Liver (tissue), 9 donors: ENCODE measurements around the gene MEGF6. TPM values are rescaled to one million over a fixed set of nuclear protein-coding genes. Genes with fewer than 3 reads are reported as not detected.

ENCODE experiments used
- DNase-seq: peaks from one replicate; pipeline ENCODE4 v3.0.0-alpha.2; 2017; ENCODE audit warnings: low spot score
- H3K27ac ChIP-seq, 2 donors: one replicate each; pipeline ENCODE4 v1.7.0; 2013; ENCODE audit warnings: inconsistent platforms in 2 of 2, low read length in 2 of 2, control low read depth in 1 of 2, low read depth in 1 of 2, mild to moderate bottlenecking in 1 of 2
- H3K27me3 ChIP-seq, 4 donors: one replicate each; pipeline versions ENCODE4 v1.6.1 to v1.7.0; 2013; ENCODE audit warnings: low read length in 3 of 4, inconsistent platforms in 1 of 4, mild to moderate bottlenecking in 1 of 4, moderate library complexity in 1 of 4; ENCODE audit not compliant: control insufficient read depth in 4 of 4, insufficient read depth in 4 of 4
- H3K36me3 ChIP-seq, 4 donors: one replicate each; pipeline versions ENCODE4 v1.6.1 to v1.7.0; 2013; ENCODE audit warnings: low read length in 3 of 4, mild to moderate bottlenecking in 3 of 4, low read depth in 1 of 4, moderate library complexity in 1 of 4; ENCODE audit not compliant: control insufficient read depth in 4 of 4, insufficient read depth in 3 of 4
- H3K4me1 ChIP-seq, 4 donors: one replicate each; pipeline versions ENCODE4 v1.6.1 to v1.7.0; 2013; ENCODE audit warnings: low read length in 3 of 4, mild to moderate bottlenecking in 3 of 4, moderate library complexity in 1 of 4; ENCODE audit not compliant: control insufficient read depth in 4 of 4, insufficient read depth in 4 of 4
- H3K4me3 ChIP-seq, 3 donors: one replicate each; pipeline versions ENCODE4 v1.6.1 to v1.7.0; 2013; ENCODE audit warnings: low read length in 3 of 3, control low read depth in 1 of 3, low read depth in 1 of 3, mild to moderate bottlenecking in 1 of 3
- H3K9ac ChIP-seq, 2 donors: one replicate each; pipeline ENCODE4 v1.7.0; 2013; ENCODE audit warnings: low read length in 2 of 2, mild to moderate bottlenecking in 2 of 2, moderate library complexity in 2 of 2, control low read depth in 1 of 2, low read depth in 1 of 2
- H3K9me3 ChIP-seq, 4 donors: one replicate each; pipeline versions ENCODE4 v1.6.1 to v1.7.0; 2013; ENCODE audit warnings: low read length in 3 of 4; ENCODE audit not compliant: control insufficient read depth in 4 of 4
- ATF3 ChIP-seq: IDR thresholded peaks from 2 replicates; pipeline ENCODE4 v1.6.1; 2016; ENCODE audit warnings: antibody characterized with exemption
- CTCF ChIP-seq: fragments of 150-350 bp; IDR thresholded peaks from 2 replicates; pipeline ENCODE4 v1.5.1; 2017; ENCODE audit warnings: improper control_type of control experiment, low read depth, low read length; ENCODE audit not compliant: missing input control
- EGR1 ChIP-seq, 2 donors: IDR thresholded peaks; 2 replicates each; pipeline ENCODE4 v1.6.1; 2016 to 2018; ENCODE audit warnings: antibody characterized with exemption in 2 of 2, low read depth in 2 of 2
- FOXA1 ChIP-seq: IDR thresholded peaks from 2 replicates; pipeline ENCODE4 v1.6.1; 2016; ENCODE audit warnings: antibody characterized with exemption
- FOXA2 ChIP-seq: IDR thresholded peaks from 2 replicates; pipeline ENCODE4 v1.6.1; 2016; ENCODE audit warnings: antibody characterized with exemption
- GABPA ChIP-seq, 2 donors: IDR thresholded peaks in 1 of 2; conservative IDR thresholded peaks in 1 of 2; 2 replicates each; pipeline ENCODE4 v1.6.1; 2016; ENCODE audit warnings: antibody characterized with exemption in 2 of 2, mild to moderate bottlenecking in 1 of 2, moderate library complexity in 1 of 2
- HNF4A ChIP-seq, 2 donors: conservative IDR thresholded peaks; 2 replicates each; pipeline ENCODE4 v1.6.1; 2016; ENCODE audit warnings: antibody characterized with exemption in 2 of 2, mild to moderate bottlenecking in 2 of 2
- HNF4G ChIP-seq: IDR thresholded peaks from 2 replicates; pipeline ENCODE4 v1.6.1; 2016; ENCODE audit warnings: antibody characterized with exemption
- JUND ChIP-seq, 2 donors: IDR thresholded peaks; 2 replicates each; pipeline ENCODE4 v1.6.1; 2016; ENCODE audit warnings: antibody characterized with exemption in 2 of 2
- MAX ChIP-seq: IDR thresholded peaks from 2 replicates; pipeline ENCODE4 v1.6.1; 2016; ENCODE audit warnings: antibody characterized with exemption
- NR2F2 ChIP-seq: IDR thresholded peaks from 2 replicates; pipeline ENCODE4 v1.6.1; 2016; ENCODE audit warnings: antibody characterized with exemption
- RAD21 ChIP-seq, 2 donors: IDR thresholded peaks; 2 replicates each; pipeline ENCODE4 v1.6.1; 2016; ENCODE audit warnings: antibody characterized with exemption in 2 of 2, mild to moderate bottlenecking in 2 of 2
- REST ChIP-seq: IDR thresholded peaks from 2 replicates; pipeline ENCODE4 v1.6.1; 2016; ENCODE audit warnings: antibody characterized with exemption, mild to moderate bottlenecking
- RXRA ChIP-seq, 2 donors: IDR thresholded peaks; 2 replicates each; pipeline ENCODE4 v1.6.1; 2017 to 2018; ENCODE audit warnings: antibody characterized with exemption in 2 of 2, mild to moderate bottlenecking in 1 of 2
- SP1 ChIP-seq: IDR thresholded peaks from 2 replicates; pipeline ENCODE4 v1.6.1; 2018; ENCODE audit warnings: antibody characterized with exemption, mild to moderate bottlenecking
- TAF1 ChIP-seq: conservative IDR thresholded peaks from 2 replicates; pipeline ENCODE4 v1.6.1; 2016; ENCODE audit warnings: antibody characterized with exemption, mild to moderate bottlenecking
- YY1 ChIP-seq: IDR thresholded peaks from 2 replicates; pipeline ENCODE4 v1.6.1; 2016; ENCODE audit warnings: antibody characterized with exemption, mild to moderate bottlenecking
- ZBTB33 ChIP-seq: IDR thresholded peaks from 2 replicates; pipeline ENCODE4 v1.6.1; 2016; ENCODE audit warnings: antibody characterized with exemption
- WGBS: extraction: QIAGEN DNeasy Blood & Tissue Kit; methylation state at CpG from one replicate; pipeline ENCODE4 v1.1.7; 2013; 5-methylcytosine and 5-hydroxymethylcytosine counted together
- polyA plus RNA-seq, 2 donors: library from polyadenylated mRNA; stranded (reverse) in 1 of 2; unstranded in 1 of 2; fragments of 200-250 nt in 1 of 2; fragments of >200 nt in 1 of 2; fragmentation: Nextera tagmentation in 1 of 2; extraction: Ambion mirVana in 1 of 2; gene quantifications; one replicate each; pipeline versions ENCODE4 v1.2.1 to v1.2.3, GENCODE V29; 2013 to 2015
- total RNA-seq, 2 donors: library from RNA; depleted of rRNA; stranded (reverse); fragments of >200 nt; gene quantifications; one replicate each; pipeline ENCODE4 v1.2.3, GENCODE V29; 2014
- donor health status: healthy.
- donor health status: healthy.
- donor health status: healthy.
- donor health status: healthy.
- donor health status: healthy.

Gene MEGF6
- total and polyA plus RNA-seq, 4 donors, result 1.3 to 11.0 (median 4.0) TPM

GRCh38 chr1:3660704-3661103 lies 49.4 kb upstream of the MEGF6 start:
- H3K27ac ChIP-seq, result no peak overlapping the region
- TF ChIP-seq CTCF, result no peak
- no peak for TF ChIP-seq EGR1 (IDR thresholded peaks at IDR 0.05; ENCODE audit: low read depth in 2 of 2)
- TF ChIP-seq NR2F2, result no peak
- no peak for TF ChIP-seq ZBTB33
- TF ChIP-seq RXRA (IDR thresholded peaks at IDR 0.05), result no peak
- H3K9ac ChIP-seq, result no peak overlapping the region
- 89% methylated on average over 2 of the region's 2 CpGs for WGBS
- no peaks in the 10 kb centered on the region for H3K9me3 ChIP-seq
- no peaks in the 10 kb centered on the region for H3K36me3 ChIP-seq
- H3K27me3 ChIP-seq, result no peaks in the 10 kb centered on the region
- DNase-seq, result no peak
- H3K4me3 ChIP-seq, result no peak overlapping the region
- no peaks in the 10 kb centered on the region for H3K4me1 ChIP-seq

- no peak for DNase-seq
- Histone ChIP-seq H3K9ac (no peak overlapping the region), H3K27ac (no peak overlapping the region), H3K36me3 (no peaks in the 10 kb centered on the region), H3K4me1 (no peaks in the 10 kb centered on the region), H3K9me3 (no peaks in the 10 kb centered on the region), H3K27me3 (peaks cover 0 to 2% (median 0%) of the 10 kb centered on the region in 4 donors), H3K4me3 (no peak overlapping the region)
- WGBS, result 81% methylated on average over 15 of the region's 15 CpGs
- TF ChIP-seq GABPA (IDR thresholded peaks at IDR 0.05 in 1 of 2, conservative IDR thresholded peaks at IDR 0.05 in 1 of 2) (no peak), ATF3 (no peak), MAX (no peak), REST (no peak), HNF4A (conservative IDR thresholded peaks at IDR 0.05) (no peak), FOXA2 (no peak), TAF1 (no peak), RAD21 (IDR thresholded peaks at IDR 0.05) (no peak), ZBTB33 (no peak), EGR1 (IDR thresholded peaks at IDR 0.05; ENCODE audit: low read depth in 2 of 2) (no peak), FOXA1 (no peak), SP1 (no peak), NR2F2 (no peak), CTCF (no peak), RXRA (IDR thresholded peaks at IDR 0.05) (no peak), HNF4G (no peak), JUND (IDR thresholded peaks at IDR 0.05) (no peak), YY1 (no peak)
These were observed 47.8 kb upstream of the MEGF6 start for GRCh38 chr1:3659093-3659492.
